ENCODE results near the gene MAPK14. TPM values are rescaled to one million over a fixed set of nuclear protein-coding genes. Genes with fewer than 3 reads are reported as not detected.
A peak's percentile ranks its signal among the peaks of the same experiment; 100 is the strongest.

MAPK14 gene
- total RNA-seq, 3 donors from 2014 or later (not counting 1 experiment from before 2014, with no cell fraction given) = 68.0 to 106 (median 84.5) TPM

GRCh38 chr6:36147294-36147693 is 119.7 kb downstream of the MAPK14 start:
- H3K36me3 ChIP-seq (ENCODE audit: control insufficient read depth, insufficient read depth, low read length) = no peaks in the 10 kb centered on the region
- ATAC-seq (no peak), DNase-seq (no peak)
- no peak overlapping the region for H3K27ac ChIP-seq (ENCODE audit: low read length)
- Mint-ChIP-seq H3K27ac (peak overlapping the region in 1 of 2 donors; percentile 7), H3K9me3 (no peaks in the 10 kb centered on the region), H3K4me1 (peaks cover 10 to 17% of the 10 kb centered on the region in 2 donors), H3K36me3 (no peaks in the 10 kb centered on the region), H3K4me3 (no peak overlapping the region), H3K27me3 (ENCODE audit: low read depth in 2 of 2) (no peaks in the 10 kb centered on the region)
- H3K27me3 ChIP-seq (ENCODE audit: control insufficient read depth, insufficient read depth, low read length) = no peaks in the 10 kb centered on the region
- TF ChIP-seq, protein P1, sequence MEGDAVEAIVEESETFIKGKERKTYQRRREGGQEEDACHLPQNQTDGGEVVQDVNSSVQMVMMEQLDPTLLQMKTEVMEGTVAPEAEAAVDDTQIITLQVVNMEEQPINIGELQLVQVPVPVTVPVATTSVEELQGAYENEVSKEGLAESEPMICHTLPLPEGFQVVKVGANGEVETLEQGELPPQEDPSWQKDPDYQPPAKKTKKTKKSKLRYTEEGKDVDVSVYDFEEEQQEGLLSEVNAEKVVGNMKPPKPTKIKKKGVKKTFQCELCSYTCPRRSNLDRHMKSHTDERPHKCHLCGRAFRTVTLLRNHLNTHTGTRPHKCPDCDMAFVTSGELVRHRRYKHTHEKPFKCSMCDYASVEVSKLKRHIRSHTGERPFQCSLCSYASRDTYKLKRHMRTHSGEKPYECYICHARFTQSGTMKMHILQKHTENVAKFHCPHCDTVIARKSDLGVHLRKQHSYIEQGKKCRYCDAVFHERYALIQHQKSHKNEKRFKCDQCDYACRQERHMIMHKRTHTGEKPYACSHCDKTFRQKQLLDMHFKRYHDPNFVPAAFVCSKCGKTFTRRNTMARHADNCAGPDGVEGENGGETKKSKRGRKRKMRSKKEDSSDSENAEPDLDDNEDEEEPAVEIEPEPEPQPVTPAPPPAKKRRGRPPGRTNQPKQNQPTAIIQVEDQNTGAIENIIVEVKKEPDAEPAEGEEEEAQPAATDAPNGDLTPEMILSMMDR (IDR thresholded peaks at IDR 0.05) = no peak
- no peak overlapping the region for H3K4me3 ChIP-seq (ENCODE audit: low read length)
- no peaks in the 10 kb centered on the region for H3K9me3 ChIP-seq (ENCODE audit: control insufficient read depth, insufficient read depth, low read length)
- intact Hi-C loops (cut with micrococcal nuclease) = no loop called here
- WGBS (ENCODE audit: insufficient coverage) = 90% methylated on average over 3 of the region's 3 CpGs
- peaks cover 4% of the 10 kb centered on the region for H3K4me1 ChIP-seq (ENCODE audit: control insufficient read depth, insufficient read depth, low read length)

GRCh38 chr6:36149476-36149875 is 121.9 kb downstream of the MAPK14 start:
- no peak for DNase-seq

DNA sequence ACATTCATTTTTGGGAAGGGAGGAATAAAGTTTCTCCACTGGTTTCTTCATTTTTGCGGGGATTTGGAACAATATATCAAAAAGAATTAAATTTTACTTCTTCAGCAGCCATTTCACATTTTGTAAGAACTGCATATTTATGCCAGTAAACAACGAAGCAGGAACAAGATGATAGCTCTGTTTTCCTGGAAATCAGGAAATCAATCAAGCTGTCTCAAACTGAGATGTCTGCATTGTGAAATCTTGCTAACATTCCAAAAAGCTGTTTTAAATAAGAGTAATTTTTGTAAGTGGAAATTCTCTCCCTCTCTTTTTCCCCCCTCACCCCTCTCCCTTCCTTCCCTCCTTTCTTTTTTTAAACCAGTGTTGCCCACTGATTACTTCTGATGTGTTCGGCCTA is 122.7 kb downstream of the MAPK14 start:
- Histone ChIP-seq H3K4me1 (ENCODE audit: control insufficient read depth, insufficient read depth, low read length) (no peaks in the 10 kb centered on the region), H3K27me3 (ENCODE audit: control insufficient read depth, insufficient read depth, low read length) (no peaks in the 10 kb centered on the region), H3K36me3 (ENCODE audit: control insufficient read depth, insufficient read depth, low read length) (no peaks in the 10 kb centered on the region), H3K27ac (ENCODE audit: low read length) (no peak overlapping the region), H3K4me3 (ENCODE audit: low read length) (no peak overlapping the region), H3K9me3 (ENCODE audit: control insufficient read depth, insufficient read depth, low read length) (no peaks in the 10 kb centered on the region)
- no peaks in the 10 kb centered on the region for H3K27me3 Mint-ChIP-seq (ENCODE audit: low read depth in 2 of 2)
- H3K27ac Mint-ChIP-seq = no peak overlapping the region
- H3K4me1 Mint-ChIP-seq = peaks cover 7 to 14% of the 10 kb centered on the region in 2 donors
- WGBS (ENCODE audit: insufficient coverage) = 56% methylated on average over 2 of the region's 3 CpGs
- intact Hi-C loops (cut with micrococcal nuclease) = no loop called here
- no peak overlapping the region for H3K4me3 Mint-ChIP-seq
- no peaks in the 10 kb centered on the region for H3K9me3 Mint-ChIP-seq
- ATAC-seq (no peak), DNase-seq (no peak)
- TF ChIP-seq, protein P1 (IDR thresholded peaks at IDR 0.05) = no peak
- H3K36me3 Mint-ChIP-seq = no peaks in the 10 kb centered on the region

More at GRCh38 chr6:36149476-36149875, 121.9 kb downstream of the MAPK14 start:
- H3K9me3 ChIP-seq (ENCODE audit: control insufficient read depth, insufficient read depth, low read length) = no peaks in the 10 kb centered on the region
- Mint-ChIP-seq H3K27me3 (ENCODE audit: low read depth in 2 of 2) (no peaks in the 10 kb centered on the region), H3K36me3 (no peaks in the 10 kb centered on the region), H3K27ac (no peak overlapping the region), H3K9me3 (no peaks in the 10 kb centered on the region), H3K4me3 (no peak overlapping the region), H3K4me1 (peaks cover 7 to 14% of the 10 kb centered on the region in 2 donors)
- H3K27me3 ChIP-seq (ENCODE audit: control insufficient read depth, insufficient read depth, low read length) = no peaks in the 10 kb centered on the region
- no peak overlapping the region for H3K27ac ChIP-seq (ENCODE audit: low read length)
- TF ChIP-seq, protein P1 (IDR thresholded peaks at IDR 0.05) = no peak
- H3K4me3 ChIP-seq (ENCODE audit: low read length) = no peak overlapping the region
- no peaks in the 10 kb centered on the region for H3K4me1 ChIP-seq (ENCODE audit: control insufficient read depth, insufficient read depth, low read length)
- H3K36me3 ChIP-seq (ENCODE audit: control insufficient read depth, insufficient read depth, low read length) = no peaks in the 10 kb centered on the region
- no peak for ATAC-seq
- intact Hi-C loops (cut with micrococcal nuclease) = no loop called here

DNA sequence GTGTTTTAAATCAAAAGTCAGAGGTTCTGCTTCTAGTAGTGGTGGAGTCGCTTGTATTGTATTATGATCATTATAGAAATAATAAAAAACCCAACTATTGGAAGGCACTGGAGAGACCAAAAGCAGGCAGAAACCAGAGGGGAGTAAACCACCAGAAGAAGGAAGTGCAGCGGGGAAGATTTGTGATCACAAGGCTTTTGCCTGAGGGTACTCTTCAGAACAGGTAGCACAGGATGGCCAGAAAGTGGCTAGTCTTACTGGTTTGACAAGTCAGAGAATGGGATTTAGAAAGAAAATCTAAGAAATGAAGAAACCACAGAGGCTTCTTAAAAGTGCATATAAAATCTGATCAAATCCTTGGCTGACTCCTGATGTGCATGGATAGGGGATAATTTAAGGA is 126.7 kb downstream of the MAPK14 start:
- Histone ChIP-seq H3K27ac (ENCODE audit: low read length) (no peak overlapping the region), H3K9me3 (ENCODE audit: control insufficient read depth, insufficient read depth, low read length) (no peaks in the 10 kb centered on the region), H3K4me3 (ENCODE audit: low read length) (no peak overlapping the region), H3K27me3 (ENCODE audit: control insufficient read depth, insufficient read depth, low read length) (no peaks in the 10 kb centered on the region), H3K36me3 (ENCODE audit: control insufficient read depth, insufficient read depth, low read length) (no peaks in the 10 kb centered on the region), H3K4me1 (ENCODE audit: control insufficient read depth, insufficient read depth, low read length) (no peaks in the 10 kb centered on the region)
- DNase-seq = no peak
- Mint-ChIP-seq H3K27ac (no peak overlapping the region), H3K36me3 (no peaks in the 10 kb centered on the region), H3K4me3 (no peak overlapping the region), H3K9me3 (no peaks in the 10 kb centered on the region), H3K4me1 (no peaks in the 10 kb centered on the region), H3K27me3 (ENCODE audit: low read depth in 2 of 2) (no peaks in the 10 kb centered on the region)
- no peak for ATAC-seq
- intact Hi-C loops (cut with micrococcal nuclease) = no loop called here
- TF ChIP-seq, protein P1 (IDR thresholded peaks at IDR 0.05) = no peak
- WGBS (ENCODE audit: insufficient coverage) = 81% methylated on average over 1 of the region's 2 CpGs

Measured in natural killer cell (primary cell).